Measurements from ENCODE around the gene FAM120B. TPM values are rescaled to one million over a fixed set of nuclear protein-coding genes. Genes with fewer than 3 reads are reported as not detected.
A peak's percentile ranks its signal among the peaks of the same experiment; 100 is the strongest.

FAM120B gene
- total and polyA plus RNA-seq, 2 of the 4 experiments (the other 2 are of a cell fraction), result 15.3 to 28.0 TPM

DNA sequence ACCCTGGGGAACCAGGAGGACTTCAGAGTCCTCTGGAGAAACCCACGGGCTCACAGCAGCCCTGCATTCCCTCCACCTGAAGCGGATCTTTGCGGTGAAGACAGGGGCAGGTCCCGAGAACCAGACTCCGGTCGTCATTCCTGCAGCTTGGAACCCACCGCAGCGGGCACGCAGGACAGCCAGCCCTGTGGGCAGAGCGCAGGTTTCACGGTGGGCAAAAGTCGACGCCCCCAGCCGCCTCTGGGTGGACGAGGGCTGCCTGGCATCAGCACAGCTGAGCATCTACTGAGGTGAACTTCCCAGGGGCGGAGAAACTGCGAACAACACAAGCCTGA lies 128.2 kb downstream of the FAM120B start:
- H3K4me1 ChIP-seq (ENCODE audit: control insufficient read depth, insufficient read depth, low read length), result peaks cover 20% of the 10 kb centered on the region
- ATAC-seq (ENCODE audit: low read depth) (no peak), DNase-seq (no peak)
- ChIA-PET CTCF (no interaction called here), POLR2A (ENCODE audit: unreplicated experiment) (no interaction called here)
- no peak overlapping the region for H4K91ac ChIP-seq (ENCODE audit: insufficient read depth, low read depth, low read length)
- no peak for TF ChIP-seq FOS (IDR thresholded peaks at IDR 0.05; ENCODE audit: low read depth, low read length)
- no peak for TF ChIP-seq CEBPB (IDR thresholded peaks at IDR 0.05; ENCODE audit: low read depth, low read length)
- no peak overlapping the region for H2BK20ac ChIP-seq (ENCODE audit: low read depth, low read length)
- BruUV-seq (replicated peaks), result no TSS peak
- peak overlapping the region; percentile 19 for H2AK9ac ChIP-seq (replicated peaks; ENCODE audit: low read depth, low read length, poor library complexity)
- no peak overlapping the region for H2AK5ac ChIP-seq (ENCODE audit: low read depth, low read length)
- 0 out of 4 replicates have a peak, but pooled peaks cover 0 to 4% of the 10 kb centered on the region in 2 experiments for H3K79me1 ChIP-seq (ENCODE audit: low read depth in 1 of 2, low read length in 2 of 2)
- no peak overlapping the region for H3K56ac ChIP-seq (ENCODE audit: extremely low read depth, insufficient read depth, low read length)
- H3K9me3 ChIP-seq (ENCODE audit: control insufficient read depth, insufficient read depth, low read length), result no peaks in the 10 kb centered on the region
- no peak overlapping the region for H4K8ac ChIP-seq (ENCODE audit: low read depth in 2 of 2, low read length in 2 of 2)
- no peak overlapping the region for H3K4ac ChIP-seq (ENCODE audit: low read depth, low read length)
- no peaks in the 10 kb centered on the region for H4K20me1 ChIP-seq (ENCODE audit: insufficient read depth, low read length)
- no peak overlapping the region for H3K14ac ChIP-seq (replicated peaks; ENCODE audit: low read depth, low read length)
- H2BK5ac ChIP-seq (ENCODE audit: low read depth, low read length, poor library complexity, severe bottlenecking), result no peak overlapping the region
- no peak overlapping the region for H2BK15ac ChIP-seq (ENCODE audit: low read depth, low read length)
- H3K4me2 ChIP-seq (ENCODE audit: low read depth, low read length), result no peak overlapping the region
- 98% methylated on average over 12 of the region's 17 CpGs; no CpG with 5 or more reads in 1 of the 2 experiments for WGBS, 2 experiments (ENCODE audit: extremely low coverage in 2 of 2, insufficient read length in 1 of 2)
- H3K9me1 ChIP-seq (ENCODE audit: insufficient read depth, low read length), result peaks cover 15% of the 10 kb centered on the region
- in situ Hi-C loops (cut with MboI; ENCODE audit: low sequenced_read_pairs), result no loop called here
- no peak overlapping the region for H4K5ac ChIP-seq (ENCODE audit: low read depth, low read length)
- dilution Hi-C loops (cut with HindIII; ENCODE audit: low sequenced_read_pairs, unreplicated experiment), result no loop called here
- H3K27ac ChIP-seq (ENCODE audit: insufficient read depth, low read length), result no peak overlapping the region
- H3K27me3 ChIP-seq (ENCODE audit: control insufficient read depth, insufficient read depth, low read length), result no peaks in the 10 kb centered on the region
- H3K4me3 ChIP-seq (ENCODE audit: insufficient read depth, low read depth, low read length), result no peak overlapping the region
- H3K9ac ChIP-seq (ENCODE audit: low read depth, low read length), result no peak overlapping the region
- no peak overlapping the region for H3K23ac ChIP-seq (ENCODE audit: low read depth, low read length)
- H2BK120ac ChIP-seq (ENCODE audit: low read depth, low read length), result no peak overlapping the region
- H3K18ac ChIP-seq (ENCODE audit: low read depth, low read length), result no peak overlapping the region
- no peaks in the 10 kb centered on the region for H3K36me3 ChIP-seq (ENCODE audit: control insufficient read depth, insufficient read depth, low read length)
- no peak overlapping the region for H2AFZ ChIP-seq (replicated peaks; ENCODE audit: low read length, poor library complexity)
- intact Hi-C loops (cut with micrococcal nuclease), result no loop called here
